GM19438 (cell line): ENCODE results near the gene USP19.

Experiments
- ATAC-seq: cut with Tn5 transposase; IDR thresholded peaks from one replicate; pipeline ENCODE4 v1.9.1; 2021; ENCODE audit warnings: low read depth; ENCODE audit not compliant: unreplicated experiment

Gene USP19

DNA sequence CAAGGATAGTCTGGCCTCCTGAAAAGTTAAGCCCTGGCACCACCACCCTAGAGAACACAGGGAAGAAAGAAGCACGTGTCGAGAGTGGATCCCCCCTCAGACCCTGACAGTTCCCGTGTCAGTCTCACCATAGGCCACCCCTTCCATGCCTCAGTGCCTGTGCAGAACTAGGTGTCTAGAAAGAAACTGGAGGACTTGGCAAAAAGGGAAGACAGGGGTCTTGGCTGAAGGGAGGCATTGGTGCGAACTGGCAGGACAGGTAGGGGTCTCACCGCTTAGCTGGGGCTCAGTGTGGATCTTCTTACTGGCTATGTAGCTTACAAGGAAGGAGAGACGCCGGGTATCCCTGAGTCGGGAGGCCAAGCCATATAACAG is 16.6 kb downstream of the USP19 start:
- no peak for ATAC-seq

DNA sequence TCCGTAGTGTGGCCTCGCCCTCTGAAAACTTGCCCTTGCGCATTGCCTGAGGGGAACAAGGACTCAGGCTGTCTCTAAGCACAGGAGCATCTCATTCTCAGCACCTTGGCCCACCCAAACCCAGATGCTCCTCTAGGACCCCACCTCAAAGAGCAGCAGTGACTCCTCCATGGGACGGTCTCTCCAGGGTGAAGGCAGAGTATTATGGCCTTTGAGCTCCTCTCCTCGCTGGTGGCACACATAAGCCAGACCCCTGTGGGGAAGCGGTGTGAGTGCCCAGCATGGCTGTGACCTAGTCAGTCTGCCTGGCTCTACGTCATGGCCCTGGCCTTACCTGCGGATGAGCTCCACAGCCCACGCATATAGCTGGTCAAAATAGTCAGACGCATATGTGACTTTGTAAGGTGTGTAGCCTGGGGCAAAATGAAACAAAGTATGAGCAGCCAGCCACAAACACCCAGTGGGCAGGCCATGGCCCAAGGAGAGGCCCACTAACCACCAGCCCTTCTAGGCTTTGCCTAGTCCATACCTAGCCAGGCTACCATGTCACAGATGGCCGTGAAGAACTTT is 20.5 kb downstream of the USP19 start:
- ATAC-seq, result no peak

DNA sequence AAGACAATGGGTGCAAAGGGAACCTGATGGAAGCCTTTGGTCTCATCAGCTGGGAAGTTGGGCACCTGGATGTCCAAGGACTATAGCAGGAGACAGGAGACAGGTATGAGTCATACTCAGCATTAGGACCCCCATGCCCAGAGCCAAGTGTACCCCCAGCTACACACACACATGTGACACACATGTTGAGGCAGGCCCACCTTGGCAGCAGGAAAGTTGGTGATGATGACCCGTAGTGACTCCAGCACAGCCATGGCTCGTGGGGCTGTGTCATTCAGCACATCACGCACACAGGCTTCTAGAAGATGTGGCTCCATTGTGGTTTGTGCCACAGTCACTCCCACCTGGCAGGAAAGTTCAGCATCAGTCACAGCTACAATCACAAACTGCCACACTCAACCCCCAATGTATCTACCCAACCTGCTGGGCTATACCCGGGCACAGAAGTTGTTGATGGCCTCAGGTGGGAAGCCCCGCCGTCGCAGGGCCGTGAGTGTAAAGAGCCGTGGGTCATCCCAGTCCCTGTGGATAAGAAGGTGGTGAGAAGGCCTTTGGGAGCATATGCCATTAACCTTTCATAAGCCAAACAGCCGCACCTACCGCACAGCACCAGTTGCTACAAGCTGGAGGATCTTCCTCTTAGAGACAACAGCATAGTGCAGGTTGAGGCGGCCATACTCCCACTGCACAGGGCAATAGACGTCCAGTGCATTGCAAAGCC is 21.6 kb downstream of the USP19 start:
- no peak for ATAC-seq

DNA sequence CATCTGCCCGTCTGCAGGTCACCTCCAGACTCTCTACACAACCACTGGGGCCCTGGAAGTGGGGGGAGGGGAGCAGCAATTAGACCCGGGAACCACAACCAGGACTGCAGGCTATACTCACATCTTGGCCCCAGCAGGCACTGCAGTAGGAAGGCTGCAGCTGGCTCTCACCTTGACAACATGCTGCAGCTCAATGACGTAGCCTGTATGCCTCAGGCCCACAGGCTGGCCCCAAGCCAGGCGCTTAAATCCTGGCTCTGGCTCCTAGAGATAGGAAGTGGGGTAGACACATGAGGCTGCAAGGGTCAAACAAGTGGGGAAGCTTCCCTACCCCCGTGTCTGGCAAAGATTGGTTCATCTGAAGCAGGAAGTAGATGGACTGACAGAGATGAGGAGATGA is 22.2 kb downstream of the USP19 start:
- no peak for ATAC-seq

DNA sequence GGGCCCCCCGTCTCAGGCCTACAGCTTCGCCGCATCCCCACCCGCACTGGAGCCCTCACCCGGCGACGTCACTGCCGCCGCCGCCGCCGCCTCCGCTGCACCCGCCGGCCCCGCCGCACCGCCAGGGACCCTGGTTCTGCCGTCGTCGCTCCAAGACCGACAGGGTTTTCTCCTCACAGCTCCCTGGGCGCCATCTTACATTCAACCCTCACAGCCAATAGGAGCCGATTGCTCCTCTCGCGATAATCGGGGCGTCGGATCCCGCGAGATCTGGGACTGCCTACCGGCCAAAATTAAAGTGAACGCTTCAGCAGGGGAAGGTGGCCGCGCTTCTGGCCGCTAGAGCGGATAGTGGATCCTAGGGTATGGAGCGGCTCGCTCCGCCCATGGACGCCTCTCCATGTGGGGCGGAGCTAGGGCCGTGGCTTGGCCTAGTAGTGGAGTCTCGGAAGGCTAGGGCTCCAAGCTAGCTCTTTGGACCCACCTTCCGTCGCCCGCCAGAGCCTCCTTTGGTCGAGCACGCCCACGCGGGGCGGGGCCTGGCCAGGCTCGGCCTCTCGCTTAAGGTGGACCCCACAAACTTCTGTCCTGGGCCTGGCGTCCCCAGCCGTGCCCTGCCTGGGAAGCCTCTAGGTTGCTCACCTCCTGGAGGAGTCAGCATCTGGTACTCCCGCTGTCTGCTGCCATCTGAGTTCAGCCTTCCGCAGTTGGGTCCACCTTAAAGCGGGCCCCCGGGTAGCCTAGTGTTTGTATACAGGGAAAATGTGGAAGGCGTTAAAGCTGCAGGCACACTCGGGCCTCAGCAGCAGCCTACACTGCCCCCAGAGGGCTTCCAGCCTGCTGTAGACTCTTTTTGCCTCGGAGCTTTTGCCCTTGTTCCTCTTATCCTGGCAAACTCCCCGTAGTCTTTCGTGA is 26.5 kb downstream of the USP19 start, which contains the start of gene QRICH1:
QRICH1 (minus strand) TSS at position 219 of the 915 bp plus-strand sequence. CDS start 17,054 bp downstream, outside the sequence.
- peak; percentile 76 for ATAC-seq

DNA sequence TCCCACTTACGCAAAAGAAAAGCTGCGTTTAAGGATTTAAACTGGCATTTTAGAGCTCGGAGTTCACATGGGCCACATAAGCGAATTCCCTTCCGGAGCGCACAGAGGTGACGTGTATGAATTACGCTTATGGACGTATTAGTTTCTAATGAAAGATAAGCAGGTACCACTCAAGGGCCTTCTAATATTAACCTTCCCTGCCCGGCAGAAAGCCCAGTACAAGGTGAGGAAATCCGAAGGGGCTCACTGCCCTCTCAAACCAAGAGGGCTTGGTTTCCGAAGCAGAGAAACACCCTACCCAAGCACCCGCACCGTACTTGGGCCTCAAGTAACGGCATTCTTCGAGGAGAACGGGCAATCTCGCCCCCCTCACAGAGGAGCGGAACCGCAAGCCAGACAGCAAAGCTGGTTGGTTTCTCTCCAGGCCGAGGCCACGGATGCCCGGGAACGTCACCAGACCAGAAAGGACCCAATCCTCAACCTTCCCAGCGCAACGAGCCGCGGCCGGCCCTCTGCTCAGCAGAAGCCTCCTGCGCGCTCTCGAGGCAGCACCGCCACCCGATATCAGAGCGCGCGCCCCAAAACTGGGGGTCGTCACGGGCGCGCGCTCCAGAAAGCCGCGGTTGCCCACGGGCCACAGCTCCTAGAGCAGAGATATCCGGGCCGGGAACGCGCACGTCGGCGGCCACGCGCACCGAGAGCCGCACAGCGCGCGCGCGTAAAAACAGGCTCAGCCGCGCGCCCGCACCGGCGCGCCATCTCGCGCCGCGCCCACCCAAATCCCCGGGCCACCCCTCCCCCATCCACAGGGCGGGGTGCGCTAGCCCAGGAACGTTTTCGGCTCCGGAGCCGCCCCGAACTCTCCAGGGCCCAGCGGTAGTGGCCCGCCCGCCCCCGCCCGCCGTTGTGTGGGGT is 27.4 kb downstream of the USP19 start:
- ATAC-seq, result peak; percentile 41

DNA sequence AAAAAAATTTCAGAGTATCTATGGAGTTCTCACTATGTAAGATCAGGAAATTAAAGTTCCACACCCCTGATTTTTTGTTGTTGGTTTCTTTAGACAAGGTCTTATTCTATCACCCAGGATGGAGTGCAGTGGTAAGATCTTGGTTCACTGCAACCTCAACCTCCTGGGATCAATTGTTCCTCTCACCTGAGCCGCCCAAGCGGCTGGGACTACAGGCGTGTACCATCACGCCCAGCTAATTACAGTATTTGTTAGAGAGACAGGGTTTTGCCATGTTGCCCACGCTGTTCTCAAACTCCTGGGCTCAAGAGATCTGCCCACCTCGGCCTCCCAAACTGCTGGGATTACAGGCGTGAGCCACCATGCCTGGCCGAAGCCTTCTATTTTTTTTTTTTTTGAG is 39.2 kb downstream of the USP19 start:
- ATAC-seq, result no peak

DNA sequence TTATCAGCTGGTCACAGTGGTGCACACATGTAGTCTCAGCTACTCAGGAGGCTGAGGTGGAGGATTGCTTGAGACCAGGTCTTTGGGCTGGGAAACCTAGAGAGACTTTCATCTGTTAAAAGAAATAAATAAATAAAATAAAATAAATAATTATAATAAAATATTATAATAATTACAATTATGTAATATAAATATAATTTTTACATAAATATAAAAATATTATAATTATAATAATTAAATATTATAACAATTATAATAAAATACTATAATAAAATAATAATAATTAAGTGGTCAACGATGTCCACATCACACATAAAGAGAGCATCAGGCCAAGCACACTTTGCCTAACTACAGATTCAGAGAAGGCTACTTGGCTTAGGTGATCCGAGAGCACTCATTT is 41.4 kb downstream of the USP19 start:
- no peak for ATAC-seq

DNA sequence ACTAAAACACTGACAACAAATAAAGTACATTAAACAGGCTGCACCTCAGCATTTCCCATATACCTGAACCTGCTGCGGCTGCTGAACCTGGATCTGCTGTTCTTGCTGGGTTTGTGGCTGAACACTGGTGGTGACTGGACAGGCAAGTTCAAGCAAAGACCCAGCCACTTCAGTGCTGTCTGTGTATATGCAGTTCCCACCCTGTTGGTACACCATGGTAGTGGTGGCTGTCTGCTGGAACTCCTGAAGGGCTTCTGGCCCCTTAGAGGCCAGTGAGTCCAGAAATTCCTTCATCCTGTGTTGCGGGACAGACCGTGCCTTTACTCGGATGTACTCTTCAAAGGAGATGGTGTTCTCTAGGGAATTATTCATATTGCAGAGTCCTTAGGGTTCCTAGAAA is 44.0 kb downstream of the USP19 start:
- no peak for ATAC-seq

DNA sequence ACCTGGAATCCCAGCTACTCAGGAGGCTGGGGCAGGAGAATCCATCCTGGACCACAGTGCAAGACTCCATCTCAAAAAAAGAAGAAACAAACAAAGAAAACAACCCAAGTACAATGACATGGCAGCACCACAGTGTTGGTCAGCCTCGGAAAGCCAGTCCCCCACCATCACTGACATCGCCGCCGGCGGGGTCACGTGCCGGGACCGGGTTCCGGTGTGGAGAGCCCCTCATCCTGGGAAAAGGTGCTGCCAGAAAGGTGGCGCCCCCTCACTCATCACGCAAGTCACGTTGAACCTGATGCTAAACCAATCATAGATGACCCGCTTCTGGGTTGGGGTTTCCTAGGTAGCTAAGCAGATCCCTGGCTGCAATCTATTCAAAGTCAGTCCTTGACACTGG is 44.5 kb downstream of the USP19 start:
- ATAC-seq, result no peak
